MCF 10A (cell line): ENCODE results near the gene GIMAP7. TPM values are rescaled to one million over a fixed set of nuclear protein-coding genes. Genes with fewer than 3 reads are reported as not detected.

Source experiments
- BruUV-seq: library from RNA; stranded (reverse); fragments of 400-500 nt; replicated peaks from 2 replicates; lab custom pipeline; 2021; lab: Mats Ljungman, UMichigan
- CTCF ChIA-PET: fragments of 300-600 bp; sonication (Branson Sonifier 250); formaldehyde crosslinking; extraction: SDS; loops from one replicate; lab custom pipeline; 2021; ENCODE audit warnings: antibody characterized with exemption, inconsistent platforms; lab: Yijun Ruan, JAX
- POLR2A ChIA-PET: fragments of 300-600, 350-650 bp; sonication (Branson Sonifier 250); formaldehyde crosslinking; extraction: SDS; loops from one replicate; lab custom pipeline; 2020; ENCODE audit warnings: antibody characterized with exemption, inconsistent platforms; lab: Yijun Ruan, JAX
- DNase-seq: peaks from one replicate; pipeline ENCODE4 v3.0.0-alpha.2; 2018; ENCODE audit not compliant: unreplicated experiment
- H3K27ac Mint-ChIP-seq: one replicate; pipeline ENCODE4 v1.8.0; 2022; ENCODE audit warnings: mild to moderate bottlenecking, low read depth, mixed read lengths; ENCODE audit not compliant: unreplicated experiment
- H3K27me3 Mint-ChIP-seq: one replicate; pipeline ENCODE4 v1.8.0; 2022; ENCODE audit warnings: mixed read lengths; ENCODE audit not compliant: insufficient read depth, unreplicated experiment
- H3K36me3 Mint-ChIP-seq: one replicate; pipeline ENCODE4 v1.8.0; 2022; ENCODE audit warnings: mild to moderate bottlenecking, moderate library complexity, mixed read lengths; ENCODE audit not compliant: insufficient read depth, unreplicated experiment
- H3K4me1 Mint-ChIP-seq: one replicate; pipeline ENCODE4 v1.8.0; 2022; ENCODE audit warnings: mixed read lengths; ENCODE audit not compliant: insufficient read depth, unreplicated experiment
- H3K4me3 Mint-ChIP-seq: one replicate; pipeline ENCODE4 v1.8.0; 2022; ENCODE audit warnings: mild to moderate bottlenecking, moderate library complexity, mixed read lengths; ENCODE audit not compliant: unreplicated experiment
- H3K9me3 Mint-ChIP-seq: one replicate; pipeline ENCODE4 v1.8.0; 2022; ENCODE audit warnings: mixed read lengths; ENCODE audit not compliant: unreplicated experiment
- CTCF ChIP-seq: fragments of 200-600 bp; IDR thresholded peaks from one replicate; pipeline ENCODE4 v1.8.0; 2022; ENCODE audit warnings: antibody characterized with exemption, mild to moderate bottlenecking; ENCODE audit not compliant: unreplicated experiment
- intact Hi-C: fragments of 100-400 bp; cut with micrococcal nuclease; formaldehyde crosslinking; loops from 2 replicates; pipeline ENCODE4 v1.14.1; 2022
- total RNA-seq: library from RNA; stranded (reverse); gene quantifications from 2 replicates; pipeline ENCODE4 v1.2.3, GENCODE V29; 2022

Gene GIMAP7
- total RNA-seq, 1 experiment from 2014 or later: not detected

- no peaks in the 10 kb centered on the region for H3K27me3 Mint-ChIP-seq
- no peak overlapping the region for H3K4me3 Mint-ChIP-seq
- no peaks in the 10 kb centered on the region for H3K36me3 Mint-ChIP-seq
- peaks cover 2% of the 10 kb centered on the region for H3K9me3 Mint-ChIP-seq
- POLR2A ChIA-PET: no interaction called here
- H3K4me1 Mint-ChIP-seq: no peaks in the 10 kb centered on the region
- no peak overlapping the region for H3K27ac Mint-ChIP-seq
- intact Hi-C loops: no loop called here
- no TSS peak for BruUV-seq
- no peak for TF ChIP-seq CTCF
- DNase-seq: no peak
- CTCF ChIA-PET: no interaction called here
Observed at GRCh38 chr7:150538259-150538658, 23.6 kb downstream of the GIMAP7 start.

GRCh38 chr7:150553163-150553562 is 38.5 kb downstream of the GIMAP7 start:
- Mint-ChIP-seq H3K27me3 (no peaks in the 10 kb centered on the region), H3K27ac (no peak overlapping the region), H3K4me1 (no peaks in the 10 kb centered on the region), H3K9me3 (peaks cover 14% of the 10 kb centered on the region), H3K36me3 (no peaks in the 10 kb centered on the region), H3K4me3 (no peak overlapping the region)
- BruUV-seq: no TSS peak
- TF ChIP-seq CTCF: no peak
- intact Hi-C loops: no loop called here
- DNase-seq: no peak
- ChIA-PET POLR2A (no interaction called here), CTCF (interaction anchor here (0.7 kb wide), 1 partner anchor 226 kb away, joined by 3 read pairs; no protein-coding TSS in a partner anchor)

- Mint-ChIP-seq H3K9me3 (peaks cover 19% of the 10 kb centered on the region), H3K27me3 (no peaks in the 10 kb centered on the region), H3K4me1 (no peaks in the 10 kb centered on the region), H3K27ac (no peak overlapping the region), H3K4me3 (no peak overlapping the region), H3K36me3 (no peaks in the 10 kb centered on the region)
- DNase-seq: no peak
- CTCF ChIA-PET: no interaction called here
- POLR2A ChIA-PET: no interaction called here
- intact Hi-C loops: no loop called here
- BruUV-seq: no TSS peak
- no peak for TF ChIP-seq CTCF
Observed at GRCh38 chr7:150556521-150557138, 42.0 kb downstream of the GIMAP7 start.

GRCh38 chr7:150560486-150560885 is 45.8 kb downstream of the GIMAP7 start:
- H3K36me3 Mint-ChIP-seq: no peaks in the 10 kb centered on the region
- ChIA-PET POLR2A (no interaction called here), CTCF (no interaction called here)
- no peak for DNase-seq
- H3K4me1 Mint-ChIP-seq: no peaks in the 10 kb centered on the region
- no peak overlapping the region for H3K4me3 Mint-ChIP-seq
- intact Hi-C loops: no loop called here
- H3K27ac Mint-ChIP-seq: no peak overlapping the region
- no TSS peak for BruUV-seq
- H3K9me3 Mint-ChIP-seq: peaks cover 11% of the 10 kb centered on the region
- H3K27me3 Mint-ChIP-seq: no peaks in the 10 kb centered on the region
- TF ChIP-seq CTCF: no peak
